ENCODE results near the gene MPZ. TPM values are rescaled to one million over a fixed set of nuclear protein-coding genes. Genes with fewer than 3 reads are reported as not detected.

The MPZ gene
- total and polyA plus RNA-seq, 10 of the 15 experiments (the other 5 are each of a cell fraction or from before 2014, with no cell fraction given), result 0.09 to 6.9 (median 4.7) TPM

DNA sequence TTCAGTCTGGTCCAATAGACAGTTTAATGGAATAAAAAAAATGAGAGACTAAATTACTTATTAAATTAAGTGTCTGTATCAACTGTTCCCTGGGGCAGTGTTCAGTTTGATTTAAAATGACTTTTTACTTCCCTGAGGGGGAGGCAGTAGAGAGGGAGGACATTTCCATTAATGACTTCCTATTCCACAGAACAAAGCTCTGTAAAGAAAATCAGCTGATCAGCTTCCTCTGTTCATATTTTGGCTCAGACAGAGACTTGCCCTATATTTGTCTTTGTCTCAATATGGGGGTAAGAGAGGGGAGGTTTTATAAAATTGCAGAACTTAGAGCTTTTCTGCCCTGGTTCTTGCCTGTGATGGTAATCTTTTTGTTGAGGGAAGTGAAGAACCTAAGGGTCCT lies 49.5 kb upstream of the MPZ start (continued):
- TF ChIP-seq ZNF207 (IDR thresholded peaks at IDR 0.05; ENCODE audit: borderline replicate concordance) (no peak), CUX1 (IDR thresholded peaks at IDR 0.05; ENCODE audit: insufficient replicate concordance, low read depth, low read length) (no peak), REST (IDR thresholded peaks at IDR 0.05; ENCODE audit: low read depth, low read length) (no peak), MEF2B (IDR thresholded peaks at IDR 0.05; ENCODE audit: partially characterized antibody, poor library complexity, severe bottlenecking) (no peak)
- TF ChIP-seq, protein P1, sequence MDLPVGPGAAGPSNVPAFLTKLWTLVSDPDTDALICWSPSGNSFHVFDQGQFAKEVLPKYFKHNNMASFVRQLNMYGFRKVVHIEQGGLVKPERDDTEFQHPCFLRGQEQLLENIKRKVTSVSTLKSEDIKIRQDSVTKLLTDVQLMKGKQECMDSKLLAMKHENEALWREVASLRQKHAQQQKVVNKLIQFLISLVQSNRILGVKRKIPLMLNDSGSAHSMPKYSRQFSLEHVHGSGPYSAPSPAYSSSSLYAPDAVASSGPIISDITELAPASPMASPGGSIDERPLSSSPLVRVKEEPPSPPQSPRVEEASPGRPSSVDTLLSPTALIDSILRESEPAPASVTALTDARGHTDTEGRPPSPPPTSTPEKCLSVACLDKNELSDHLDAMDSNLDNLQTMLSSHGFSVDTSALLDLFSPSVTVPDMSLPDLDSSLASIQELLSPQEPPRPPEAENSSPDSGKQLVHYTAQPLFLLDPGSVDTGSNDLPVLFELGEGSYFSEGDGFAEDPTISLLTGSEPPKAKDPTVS (IDR thresholded peaks at IDR 0.05; ENCODE audit: low read depth, low read length), result no peak
